Motor neuron (in vitro differentiated cells): ENCODE measurements around the gene ARRDC4. TPM values are rescaled to one million over a fixed set of nuclear protein-coding genes. Genes with fewer than 3 reads are reported as not detected.

Experiments used
- ATAC-seq, 8 experiments: fragments of 200-7000 bp; cut with Tn5 transposase; replicated peaks in 6 of 8; 2 replicates each; pipeline ENCODE4 v1.8.0; 2021; ENCODE audit warnings: mild to moderate bottlenecking in 8 of 8, moderate library complexity in 8 of 8
- H3K27ac ChIP-seq, 2 donors: fragments of 250-450 bp; sonication (Bioruptor Pico); 2 replicates each; pipeline ENCODE4 v1.9.0; 2021; ENCODE audit warnings: antibody characterized with exemption in 2 of 2, mild to moderate bottlenecking in 2 of 2, moderate library complexity in 1 of 2
- H3K4me1 ChIP-seq, 2 donors: fragments of 250-450 bp; sonication (Bioruptor Pico); replicated peaks in 1 of 2; 2 replicates each; pipeline ENCODE4 v1.6.1; 2021; ENCODE audit warnings: antibody characterized with exemption in 2 of 2, mild to moderate bottlenecking in 2 of 2, moderate library complexity in 1 of 2
- H3K4me3 ChIP-seq, 5 donors: fragments of 250-450 bp; sonication (Bioruptor Pico); 2 replicates each; pipeline ENCODE4 v1.9.0; 2021; ENCODE audit warnings: antibody characterized with exemption in 5 of 5, mild to moderate bottlenecking in 5 of 5, moderate library complexity in 4 of 5
- WGBS, 10 experiments: fragments of 450-650 bp; shearing (Covaris generic); methylation state at CpG; one replicate each; pipeline ENCODE4 v1.0.0; 2022; 5-methylcytosine and 5-hydroxymethylcytosine counted together
- in situ Hi-C, 9 experiments: fragments of 400-800 bp; cut with MboI; loops; one replicate each; pipeline ENCODE4 v1.15.0; 2021; ENCODE audit warnings: low sequenced_read_pairs in 9 of 9, low pct_unique_long_range_greater_than_20kb in 2 of 9; ENCODE audit not compliant: unreplicated experiment in 9 of 9
- total RNA-seq, 8 experiments: library from RNA; unstranded; fragments of 300-600 nt; gene quantifications; 2 replicates each; pipeline versions ENCODE4 v1.2.3 to v1.2.4, GENCODE V29; 2022

The ARRDC4 gene
- 100 to 1,000 TPM in 2 of 8 experiments, 10 to 100 TPM in 4, 1 to 10 TPM in 2; 6.6 to 114 (median 53.7) TPM for total RNA-seq

GRCh38 chr15:97960364-97961066 lies at the start of gene ARRDC4:
TSS of gene ARRDC4 (plus strand) at chr15:97960703. CDS start at chr15:97960862, 159 bp downstream.
- peaks cover 9 to 27% of the 10 kb centered on the region in 2 donors for H3K4me1 ChIP-seq
- WGBS, 10 experiments = 0% methylated on average over 1 to 7 of the region's 69 CpGs; no CpG with 5 or more reads in 6 of the 10 experiments
- ATAC-seq = peak; percentile 88 to 96 (median 96)
- peak within 1 kb of the TSS; percentile 70 to 81 for H3K27ac ChIP-seq
- H3K4me3 ChIP-seq = peak within 1 kb of the TSS; percentile 69 to 92 (median 87)
- in situ Hi-C loops = no loop called here

GRCh38 chr15:97914711-97915110 lies 45.8 kb upstream of the ARRDC4 start:
- 0 to 95% (median 85%) methylated on average over 1 to 6 of the region's 6 CpGs for WGBS, 10 experiments
- in situ Hi-C loops = loop anchor here in 6 of 9 experiments (25.0 kb wide), 3 partner anchors 173 to 373 kb away; no protein-coding TSS in a partner anchor

GRCh38 chr15:97915261-97915660 lies 45.2 kb upstream of the ARRDC4 start:
- no peak overlapping the region for H3K27ac ChIP-seq
- in situ Hi-C loops = loop anchor here in 6 of 9 experiments (25.0 kb wide), 3 partner anchors 172 to 372 kb away; no protein-coding TSS in a partner anchor

More at GRCh38 chr15:97914711-97915110, 45.8 kb upstream of the ARRDC4 start:
- Histone ChIP-seq H3K4me3 (no peak overlapping the region), H3K27ac (no peak overlapping the region), H3K4me1 (peaks cover 3% of the 10 kb centered on the region in 2 donors)
- no peak for ATAC-seq

GRCh38 chr15:97921296-97921865 lies 39.1 kb upstream of the ARRDC4 start:
- H3K4me1 ChIP-seq = no peaks in the 10 kb centered on the region
- in situ Hi-C loops = loop anchor here in 6 of 9 experiments (25.0 kb wide), 3 partner anchors 166 to 366 kb away; no protein-coding TSS in a partner anchor
- no peak overlapping the region for H3K27ac ChIP-seq
- no peak for ATAC-seq
- no peak overlapping the region for H3K4me3 ChIP-seq
- WGBS, 10 experiments = 0 to 100% (median 86%) methylated on average over 1 to 4 of the region's 4 CpGs; no CpG with 5 or more reads in 1 of the 10 experiments

More at GRCh38 chr15:97915261-97915660, 45.2 kb upstream of the ARRDC4 start:
- ATAC-seq = no peak
- 5 to 94% (median 79%) methylated on average over 1 to 5 of the region's 5 CpGs for WGBS, 10 experiments
- no peak overlapping the region for H3K4me3 ChIP-seq
- H3K4me1 ChIP-seq = peaks cover 3% of the 10 kb centered on the region in 2 donors

- no peak overlapping the region for H3K4me3 ChIP-seq
- in situ Hi-C loops = no loop called here
- no peak overlapping the region for H3K27ac ChIP-seq
- 0 to 94% (median 76%) methylated on average over 2 to 6 of the region's 6 CpGs; no CpG with 5 or more reads in 1 of the 10 experiments for WGBS, 10 experiments
- no peak for ATAC-seq
- no peaks in the 10 kb centered on the region for H3K4me1 ChIP-seq
Measured at GRCh38 chr15:97929456-97930229, 30.9 kb upstream of the ARRDC4 start.

- in situ Hi-C loops = no loop called here
- no peak overlapping the region for H3K27ac ChIP-seq
- no peaks in the 10 kb centered on the region for H3K4me1 ChIP-seq
- H3K4me3 ChIP-seq = no peak overlapping the region
- ATAC-seq = no peak
Measured at GRCh38 chr15:97930230-97930629, 30.3 kb upstream of the ARRDC4 start.

GRCh38 chr15:97931314-97931713 lies 29.2 kb upstream of the ARRDC4 start:
- no peak for ATAC-seq
- WGBS, 10 experiments = 8 to 100% (median 71%) methylated on average over 1 of the region's 1 CpG; no CpG with 5 or more reads in 2 of the 10 experiments

GRCh38 chr15:97933589-97933988 lies 26.9 kb upstream of the ARRDC4 start:
- no peak for ATAC-seq
- no peaks in the 10 kb centered on the region for H3K4me1 ChIP-seq
- no peak overlapping the region for H3K27ac ChIP-seq
- in situ Hi-C loops = no loop called here
- WGBS, 10 experiments = 0 to 83% (median 59%) methylated on average over 1 of the region's 1 CpG; no CpG with 5 or more reads in 6 of the 10 experiments
- no peak overlapping the region for H3K4me3 ChIP-seq

More at GRCh38 chr15:97931314-97931713, 29.2 kb upstream of the ARRDC4 start:
- H3K4me3 ChIP-seq = no peak overlapping the region
- H3K4me1 ChIP-seq = no peaks in the 10 kb centered on the region
- H3K27ac ChIP-seq = no peak overlapping the region
- in situ Hi-C loops = no loop called here

- in situ Hi-C loops = no loop called here
- no peak for ATAC-seq
- Histone ChIP-seq H3K4me3 (no peak overlapping the region), H3K4me1 (no peaks in the 10 kb centered on the region), H3K27ac (no peak overlapping the region)
- 53 to 100% (median 90%) methylated on average over 1 to 3 of the region's 4 CpGs; no CpG with 5 or more reads in 4 of the 10 experiments for WGBS, 10 experiments
Measured at GRCh38 chr15:97940993-97941392, 19.5 kb upstream of the ARRDC4 start.

GRCh38 chr15:97941572-97941971 lies 18.9 kb upstream of the ARRDC4 start:
- in situ Hi-C loops = no loop called here
- WGBS, 10 experiments = 0 to 100% (median 60%) methylated on average over 1 of the region's 1 CpG; no CpG with 5 or more reads in 3 of the 10 experiments
- Histone ChIP-seq H3K4me1 (no peaks in the 10 kb centered on the region), H3K4me3 (no peak overlapping the region), H3K27ac (no peak overlapping the region)
- ATAC-seq = no peak

- WGBS, 10 experiments = 8 to 90% (median 79%) methylated on average over 1 to 8 of the region's 10 CpGs; no CpG with 5 or more reads in 2 of the 10 experiments
- in situ Hi-C loops = no loop called here
- no peak overlapping the region for H3K27ac ChIP-seq
- ATAC-seq = no peak
- no peak overlapping the region for H3K4me3 ChIP-seq
- H3K4me1 ChIP-seq = no peaks in the 10 kb centered on the region
Measured at GRCh38 chr15:97944724-97945123, 15.8 kb upstream of the ARRDC4 start.

- in situ Hi-C loops = no loop called here
- WGBS, 10 experiments = 40 to 100% (median 86%) methylated on average over 1 to 12 of the region's 14 CpGs; no CpG with 5 or more reads in 2 of the 10 experiments
- Histone ChIP-seq H3K4me3 (no peak overlapping the region), H3K4me1 (no peaks in the 10 kb centered on the region), H3K27ac (no peak overlapping the region)
- no peak for ATAC-seq
Measured at GRCh38 chr15:97947465-97948260, 12.8 kb upstream of the ARRDC4 start.
